Middle frontal gyrus (tissue), 1 donor: ENCODE results near the gene ATP6V0B.
A peak's percentile ranks its signal among the peaks of the same experiment; 100 is the strongest.

Experiments
- DNase-seq: peaks from one replicate; pipeline ENCODE4 v3.0.0-alpha.2; 2015; ENCODE audit warnings: low spot score; ENCODE audit errors: extremely low spot score

The ATP6V0B gene

GRCh38 chr1:43969746-43970466 lies 4.9 kb upstream of the ATP6V0B start, which contains the start of gene DPH2:
TSS of gene DPH2 (plus strand) at chr1:43970010. CDS start at chr1:43970176, 166 bp downstream.
- peak; percentile 95 for DNase-seq

GRCh38 chr1:43970502-43970901 lies 4.3 kb upstream of the ATP6V0B start:
- no peak for DNase-seq

GRCh38 chr1:43970911-43971310 lies 3.8 kb upstream of the ATP6V0B start:
- DNase-seq = no peak

GRCh38 chr1:43971336-43971980 lies 3.3 kb upstream of the ATP6V0B start:
- no peak for DNase-seq

GRCh38 chr1:43973981-43974442 lies 748 bp upstream of the ATP6V0B start:
- no peak for DNase-seq

- DNase-seq = no peak
Observed at GRCh38 chr1:43975249-43975961, 645 bp downstream of the ATP6V0B start.

- no peak for DNase-seq
Observed at GRCh38 chr1:43976045-43976444, 1.3 kb downstream of the ATP6V0B start.

- no peak for DNase-seq
Observed at GRCh38 chr1:43976890-43977289, 2.1 kb downstream of the ATP6V0B start.

- no peak for DNase-seq
Observed at GRCh38 chr1:43977376-43978263, 2.9 kb downstream of the ATP6V0B start.

- no peak for DNase-seq
Observed at GRCh38 chr1:43978264-43978550, 3.4 kb downstream of the ATP6V0B start.

- no peak for DNase-seq
Observed at GRCh38 chr1:43978551-43979260, 3.9 kb downstream of the ATP6V0B start, which contains the start of gene B4GALT2. TSS of gene B4GALT2 (plus strand) at chr1:43979210. CDS start at chr1:43981161, 1,951 bp downstream.

GRCh38 chr1:43979261-43979527 lies 4.4 kb downstream of the ATP6V0B start:
- DNase-seq = no peak

- DNase-seq = no peak
Observed at GRCh38 chr1:43979528-43980254, 4.9 kb downstream of the ATP6V0B start.

- no peak for DNase-seq
Observed at GRCh38 chr1:43980255-43981134, 5.7 kb downstream of the ATP6V0B start.

- DNase-seq = no peak
Observed at GRCh38 chr1:43981135-43981491, 6.4 kb downstream of the ATP6V0B start.

- DNase-seq = no peak
Observed at GRCh38 chr1:43981636-43982035, 6.9 kb downstream of the ATP6V0B start.

- no peak for DNase-seq
Observed at GRCh38 chr1:43982241-43982640, 7.5 kb downstream of the ATP6V0B start.

- DNase-seq = no peak
Observed at GRCh38 chr1:43982808-43983207, 8.0 kb downstream of the ATP6V0B start.

- no peak for DNase-seq
Observed at GRCh38 chr1:43983253-43983899, 8.6 kb downstream of the ATP6V0B start.
